ENCODE measurements around the gene RNF144B. TPM values are rescaled to one million over a fixed set of nuclear protein-coding genes. Genes with fewer than 3 reads are reported as not detected.

The RNF144B gene
- total and polyA plus RNA-seq, 2 of the 8 experiments (the other 6 are each of a cell fraction or from before 2014, with no cell fraction given), result 1.8 to 11.2 TPM

- TF ChIP-seq SUZ12 (IDR thresholded peaks at IDR 0.05; ENCODE audit: low read length), result no peak
- no peak for TF ChIP-seq GABPA (IDR thresholded peaks at IDR 0.05; ENCODE audit: borderline replicate concordance, insufficient read depth, low read length)
- TF ChIP-seq NRF1 (IDR thresholded peaks at IDR 0.05; ENCODE audit: low read depth, low read length), result no peak
- TF ChIP-seq SAP30 (IDR thresholded peaks at IDR 0.05; ENCODE audit: insufficient read depth, insufficient replicate concordance, low read length), result no peak
- no peak for TF ChIP-seq EZH2 (IDR thresholded peaks at IDR 0.05; ENCODE audit: low read depth, low read length, severe bottlenecking)
- no peak for TF ChIP-seq TBP (IDR thresholded peaks at IDR 0.05; ENCODE audit: low read depth, low read length)
- no peak for TF ChIP-seq RAD21 (IDR thresholded peaks at IDR 0.05 in 1 of 2, conservative IDR thresholded peaks at IDR 0.05 in 1 of 2; ENCODE audit: low read depth in 2 of 2, low read length in 2 of 2)
- no peak for TF ChIP-seq ATF3 (IDR thresholded peaks at IDR 0.05; ENCODE audit: insufficient read depth, low read depth, low read length)
- H3K79me2 ChIP-seq (ENCODE audit: control insufficient read depth in 1 of 2, insufficient read depth in 2 of 2, low read length in 2 of 2), result no peaks in the 10 kb centered on the region
- no peak overlapping the region for H3K18ac ChIP-seq (ENCODE audit: extremely low read depth, low read length)
- no peak overlapping the region for H3K4ac ChIP-seq (replicated peaks; ENCODE audit: insufficient read length, low read depth, low read length)
- ChIA-PET POLR2A (ENCODE audit: partially characterized antibody) (interaction anchor here (1.4 to 1.6 kb wide), 2 partner anchors 180 to 241 kb away, joined by 3 read pairs; no protein-coding TSS in a partner anchor), CTCF (ENCODE audit: partially characterized antibody) (interaction anchor here (0.6 to 15.6 kb wide), 4 partner anchors 20 to 1311 kb away, joined by 3 to 268 read pairs (median 5); no protein-coding TSS in a partner anchor)
- no peak overlapping the region for H3K14ac ChIP-seq (ENCODE audit: insufficient read length)
- H3K23me2 ChIP-seq (ENCODE audit: low read depth, low read length), result no peaks in the 10 kb centered on the region
- no peak overlapping the region for H3K4me2 ChIP-seq (ENCODE audit: insufficient read depth in 1 of 2, low read depth in 2 of 2, low read length in 2 of 2)
- no peaks in the 10 kb centered on the region for H4K20me1 ChIP-seq (replicated peaks in 1 of 2; ENCODE audit: control insufficient read depth in 1 of 2, insufficient read depth in 2 of 2, low read length in 2 of 2)
- no peak overlapping the region for H2AK5ac ChIP-seq (ENCODE audit: low read depth, low read length)
- no peak overlapping the region for H3K4me3 ChIP-seq (ENCODE audit: extremely low read depth in 1 of 4, insufficient read depth in 2 of 4, low read depth in 3 of 4, low read length in 4 of 4)
- no peak overlapping the region for H2BK15ac ChIP-seq (ENCODE audit: low read length)
- no peak overlapping the region for H2BK12ac ChIP-seq (ENCODE audit: low read depth, low read length)
- H3K27ac ChIP-seq (ENCODE audit: low read depth, low read length), result no peak overlapping the region
- 84% methylated on average over 2 of the region's 2 CpGs; no CpG with 5 or more reads in 1 of the 2 experiments for WGBS, 2 experiments (ENCODE audit: extremely low coverage in 1 of 2, insufficient coverage in 1 of 2, insufficient read length in 1 of 2, insufficient replicate concordance in 2 of 2, low coverage in 1 of 2, low lambda C conversion rate in 2 of 2, missing lambda C conversion rate in 1 of 2)
- no peak overlapping the region for H3K56ac ChIP-seq (replicated peaks; ENCODE audit: insufficient read length, low read depth, low read length)
- no peak overlapping the region for H2BK20ac ChIP-seq (ENCODE audit: low read length)
- no peak overlapping the region for H4K5ac ChIP-seq (ENCODE audit: insufficient read length, low read depth, low read length)
- H3K36me3 ChIP-seq (ENCODE audit: control insufficient read depth in 2 of 4, insufficient read depth in 4 of 4, low read length in 3 of 4), result no peaks in the 10 kb centered on the region
- H4K8ac ChIP-seq (ENCODE audit: extremely low read depth, insufficient read depth, low read length), result no peak overlapping the region
- no peak overlapping the region for H2BK120ac ChIP-seq (replicated peaks; ENCODE audit: low read depth, low read length)
- no peak overlapping the region for H3K9ac ChIP-seq (replicated peaks in 1 of 4; ENCODE audit: extremely low read depth in 1 of 4, low read depth in 3 of 4, low read length in 3 of 4)
- no peaks in the 10 kb centered on the region for H3K79me1 ChIP-seq (ENCODE audit: low read depth, low read length)
- no peak for FAIRE-seq
- no peak for DNase-seq (ENCODE audit: low read depth in 1 of 2, low spot score in 2 of 2)
- H3K27me3 ChIP-seq (replicated peaks in 1 of 4; ENCODE audit: control insufficient read depth in 3 of 4, extremely low read depth in 1 of 4, insufficient read depth in 3 of 4, low read length in 3 of 4), result no peaks in the 10 kb centered on the region
- H3K9me3 ChIP-seq (ENCODE audit: insufficient read depth in 2 of 2, low read depth in 1 of 2, low read length in 1 of 2), result no peaks in the 10 kb centered on the region
- no peak overlapping the region for H2AFZ ChIP-seq (ENCODE audit: low read length)
- H3K23ac ChIP-seq (ENCODE audit: insufficient read length), result no peak overlapping the region
- no peak overlapping the region for H4K91ac ChIP-seq (replicated peaks; ENCODE audit: insufficient read length, low read length)
- H3K4me1 ChIP-seq (replicated peaks in 1 of 4; ENCODE audit: control insufficient read depth in 3 of 4, insufficient read depth in 4 of 4, low read length in 3 of 4), result no peaks in the 10 kb centered on the region
- no peak overlapping the region for H2BK5ac ChIP-seq (ENCODE audit: low read depth, low read length)
These were observed 120.4 kb downstream of the RNF144B start for GRCh38 chr6:18507561-18507960.

Data from H1 (cell line).